GM12878 (cell line): ENCODE measurements around the gene FCN2.

Source experiments
- BCL3 ChIP-seq: IDR thresholded peaks from 2 replicates; pipeline ENCODE4 v1.6.1; 2011; ENCODE audit warnings: borderline replicate concordance, low read depth, mild to moderate bottlenecking, moderate library complexity, low read length; ENCODE audit not compliant: insufficient read depth, poor library complexity, severe bottlenecking
- BCLAF1 ChIP-seq: fragments of 450-650 bp; IDR thresholded peaks from 2 replicates; pipeline ENCODE4 v1.6.1; 2017; ENCODE audit warnings: antibody characterized with exemption, mild to moderate bottlenecking, moderate library complexity
- CTCF ChIP-seq, 3 experiments: IDR thresholded peaks in 2 of 3; conservative IDR thresholded peaks in 1 of 3; 2 replicates each; pipeline ENCODE4 v1.5.1; 2011; ENCODE audit warnings: low read depth in 3 of 3, low read length in 3 of 3, mild to moderate bottlenecking in 3 of 3, control low read depth in 2 of 3, moderate library complexity in 2 of 3, inconsistent platforms in 1 of 3, mixed read lengths in 1 of 3; ENCODE audit not compliant: control insufficient read depth in 2 of 3, insufficient read depth in 1 of 3; ENCODE audit errors: extremely low read depth in 1 of 3
- EP300 ChIP-seq, 2 experiments: fragments of 150-350 bp in 1 of 2; IDR thresholded peaks; 2 replicates each; pipeline ENCODE4 v1.6.1; 2011 to 2012; ENCODE audit warnings: low read depth in 2 of 2, low read length in 2 of 2, borderline replicate concordance in 1 of 2, improper control_type of control experiment in 1 of 2, inconsistent platforms in 1 of 2; ENCODE audit not compliant: control insufficient read depth in 1 of 2
- EZH2 ChIP-seq: IDR thresholded peaks from 2 replicates; pipeline ENCODE4 v1.6.1; 2012; ENCODE audit warnings: low read depth, mild to moderate bottlenecking, control low read depth, inconsistent platforms, low read length, borderline replicate concordance; ENCODE audit not compliant: control insufficient read depth
- GABPA ChIP-seq: IDR thresholded peaks from 2 replicates; pipeline ENCODE4 v1.6.1; 2014; ENCODE audit warnings: antibody characterized with exemption, low read depth, mild to moderate bottlenecking, inconsistent platforms
- PAX8 ChIP-seq: fragments of 450-650 bp; IDR thresholded peaks from 2 replicates; pipeline ENCODE4 v1.6.1; 2017; ENCODE audit warnings: mild to moderate bottlenecking, moderate library complexity
- TARDBP ChIP-seq: IDR thresholded peaks from 2 replicates; pipeline ENCODE4 v1.6.1; 2016; ENCODE audit warnings: borderline replicate concordance
- ZNF384 ChIP-seq: IDR thresholded peaks from 2 replicates; pipeline ENCODE4 v1.6.1; 2012; ENCODE audit warnings: low read depth, mild to moderate bottlenecking, low read length, improper control_type of control experiment, borderline replicate concordance

- no peak for TF ChIP-seq CTCF (IDR thresholded peaks at IDR 0.05 in 2 of 3, conservative IDR thresholded peaks at IDR 0.05 in 1 of 3; ENCODE audit: control insufficient read depth in 2 of 3, extremely low read depth in 1 of 3, insufficient read depth in 1 of 3, low read depth in 3 of 3, low read length in 3 of 3)
- no peak for TF ChIP-seq PAX8
- TF ChIP-seq EZH2: no peak
- no peak for TF ChIP-seq TARDBP
- TF ChIP-seq GABPA: no peak
- TF ChIP-seq BCLAF1: no peak
- no peak for TF ChIP-seq BCL3
- TF ChIP-seq ZNF384: no peak
- no peak for TF ChIP-seq EP300 (IDR thresholded peaks at IDR 0.05; ENCODE audit: borderline replicate concordance in 1 of 2, control insufficient read depth in 1 of 2, low read depth in 2 of 2, low read length in 2 of 2)
Measured at GRCh38 chr9:134923466-134923865, 42.9 kb downstream of the FCN2 start.
